ENCODE data around the gene PCSK4.
"Not testable (repeated sequence)": the region's sequence is repeated elsewhere in the genome, so short reads cannot be mapped to it uniquely, and the experiment has no call there.

Gene PCSK4

DNA sequence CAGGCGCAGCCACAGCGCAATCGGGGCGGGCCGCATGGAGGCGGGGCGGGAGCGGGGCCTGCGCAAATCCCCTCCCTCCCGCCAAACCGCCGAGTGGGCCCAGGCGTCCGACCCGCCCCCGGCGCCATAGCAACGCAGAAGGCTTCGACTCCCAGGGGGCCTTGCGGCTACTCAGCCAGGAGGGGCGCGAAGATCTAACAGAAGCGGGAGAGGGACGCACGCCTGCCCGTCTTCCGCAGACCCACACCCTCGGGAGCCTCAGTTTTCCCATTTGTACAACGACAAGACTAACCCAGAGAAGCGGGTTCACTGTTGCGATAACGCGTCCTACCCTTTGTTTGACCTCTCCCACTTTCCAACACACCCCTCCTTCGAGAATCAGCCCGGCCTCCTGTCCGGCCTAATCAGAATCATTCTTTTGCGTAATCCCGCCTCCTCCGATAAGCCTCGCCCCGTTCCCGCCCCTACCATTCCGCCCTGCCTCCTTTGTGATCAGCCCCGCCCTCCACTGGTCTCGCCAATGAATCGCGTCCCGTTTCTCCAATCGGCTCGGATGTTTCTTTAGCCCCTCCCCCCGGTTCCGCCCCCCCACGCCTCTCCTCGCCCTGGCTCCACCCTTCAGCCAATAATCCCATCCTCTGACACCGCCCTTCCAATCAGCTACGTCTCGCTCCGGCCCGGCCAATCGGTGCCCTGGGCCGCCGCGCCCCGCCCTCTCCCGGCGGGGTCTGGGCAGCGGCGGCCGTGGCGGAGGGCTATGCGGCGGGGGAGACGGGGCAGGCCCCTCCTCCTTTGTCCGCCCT is at the start of gene PCSK4:
Gene PCSK4, minus strand, starts transcription at position 40 of the 803 bp plus-strand sequence. Its CDS starts 4 bp downstream, at position 36.
- Histone ChIP-seq H3K9me2 (replicated peaks; ENCODE audit: control insufficient read depth, low read length) (no peaks in the 10 kb centered on the region), H3K27me3 (ENCODE audit: control insufficient read depth, low read length) (no peaks in the 10 kb centered on the region), H3K4me3 (ENCODE audit: low read length) (peak within 1 kb of the TSS; percentile 88), H3K4me1 (ENCODE audit: control insufficient read depth, low read length) (peaks cover 15% of the 10 kb centered on the region), H3K27ac (ENCODE audit: low read depth, low read length) (peak within 1 kb of the TSS; percentile 35; the same call in 1 of the 2 replicates), H3K4me2 (ENCODE audit: low read length) (peak within 1 kb of the TSS; percentile 94), H3K79me2 (ENCODE audit: control insufficient read depth, low read length) (no peaks in the 10 kb centered on the region), H3K9me3 (ENCODE audit: control insufficient read depth, insufficient read depth, low read length) (no peaks in the 10 kb centered on the region), H3K36me3 (ENCODE audit: control insufficient read depth, low read length) (no peaks in the 10 kb centered on the region), H4K20me1 (ENCODE audit: control insufficient read depth, insufficient read depth, low read depth, low read length) (0 out of 2 replicates have a peak, but pooled peaks cover 3% of the 10 kb centered on the region), H3F3A (ENCODE audit: control insufficient read depth, insufficient read depth) (no peaks in the 10 kb centered on the region)
- TF ChIP-seq, protein P1, sequence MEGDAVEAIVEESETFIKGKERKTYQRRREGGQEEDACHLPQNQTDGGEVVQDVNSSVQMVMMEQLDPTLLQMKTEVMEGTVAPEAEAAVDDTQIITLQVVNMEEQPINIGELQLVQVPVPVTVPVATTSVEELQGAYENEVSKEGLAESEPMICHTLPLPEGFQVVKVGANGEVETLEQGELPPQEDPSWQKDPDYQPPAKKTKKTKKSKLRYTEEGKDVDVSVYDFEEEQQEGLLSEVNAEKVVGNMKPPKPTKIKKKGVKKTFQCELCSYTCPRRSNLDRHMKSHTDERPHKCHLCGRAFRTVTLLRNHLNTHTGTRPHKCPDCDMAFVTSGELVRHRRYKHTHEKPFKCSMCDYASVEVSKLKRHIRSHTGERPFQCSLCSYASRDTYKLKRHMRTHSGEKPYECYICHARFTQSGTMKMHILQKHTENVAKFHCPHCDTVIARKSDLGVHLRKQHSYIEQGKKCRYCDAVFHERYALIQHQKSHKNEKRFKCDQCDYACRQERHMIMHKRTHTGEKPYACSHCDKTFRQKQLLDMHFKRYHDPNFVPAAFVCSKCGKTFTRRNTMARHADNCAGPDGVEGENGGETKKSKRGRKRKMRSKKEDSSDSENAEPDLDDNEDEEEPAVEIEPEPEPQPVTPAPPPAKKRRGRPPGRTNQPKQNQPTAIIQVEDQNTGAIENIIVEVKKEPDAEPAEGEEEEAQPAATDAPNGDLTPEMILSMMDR (IDR thresholded peaks at IDR 0.05; ENCODE audit: low read depth, low read length, poor library complexity, severe bottlenecking): no peak
- TF ChIP-seq EZH2phosphoT487 (IDR thresholded peaks at IDR 0.05; ENCODE audit: borderline replicate concordance, low read length): no peak

DNA sequence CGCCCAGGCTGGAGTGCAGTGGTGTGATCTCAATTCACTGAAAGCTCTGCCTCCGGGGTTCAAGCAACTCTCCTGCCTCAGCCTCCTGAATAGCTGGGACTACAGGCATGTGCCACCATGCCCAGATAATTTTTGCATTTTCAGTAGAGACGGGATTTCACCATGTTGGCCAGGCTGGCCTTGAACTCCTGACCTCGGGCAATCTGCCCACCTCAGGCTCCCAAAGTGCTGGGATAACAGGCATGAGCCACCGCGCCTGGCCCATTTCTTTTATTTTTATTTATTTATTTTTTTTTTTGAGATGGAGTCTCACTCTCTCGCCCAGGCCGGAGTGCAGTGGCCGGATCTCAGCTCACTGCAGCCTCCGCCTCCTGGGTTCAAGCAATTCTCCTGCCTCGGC is 49.6 kb upstream of the PCSK4 start:
- not testable (repeated sequence) for H3K36me3 ChIP-seq (ENCODE audit: control insufficient read depth, low read length); H3K79me2 ChIP-seq (ENCODE audit: control insufficient read depth, low read length); H3K9me2 ChIP-seq (replicated peaks; ENCODE audit: control insufficient read depth, low read length); H3K4me3 ChIP-seq (ENCODE audit: low read length); H3K4me2 ChIP-seq (ENCODE audit: low read length); H3K27me3 ChIP-seq (ENCODE audit: control insufficient read depth, low read length); H4K20me1 ChIP-seq (ENCODE audit: control insufficient read depth, insufficient read depth, low read depth, low read length); H3K27ac ChIP-seq (ENCODE audit: low read depth, low read length); H3F3A ChIP-seq (ENCODE audit: control insufficient read depth, insufficient read depth); H3K4me1 ChIP-seq (ENCODE audit: control insufficient read depth, low read length); H3K9me3 ChIP-seq (ENCODE audit: control insufficient read depth, insufficient read depth, low read length)

DNA sequence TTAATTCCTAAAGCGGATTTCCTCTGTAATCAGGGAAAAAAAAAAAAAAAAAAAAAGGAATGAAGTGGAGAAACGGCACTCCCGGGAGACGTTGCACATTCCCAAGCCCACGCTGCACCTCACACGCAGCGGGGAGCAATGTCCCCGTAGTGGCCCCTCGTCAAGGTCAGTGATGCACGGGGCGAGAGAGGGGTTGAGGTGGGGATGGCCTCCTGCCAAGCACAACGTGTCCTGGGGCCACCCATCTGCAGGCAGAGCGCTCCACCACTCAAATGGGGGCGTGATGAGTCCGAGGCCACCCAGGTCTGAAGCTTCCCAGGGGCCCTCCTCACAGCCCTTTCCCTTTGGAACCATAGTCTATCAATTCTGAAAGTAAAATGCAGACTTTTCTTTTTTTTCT is 48.8 kb upstream of the PCSK4 start:
- no peaks in the 10 kb centered on the region for H3K9me3 ChIP-seq (ENCODE audit: control insufficient read depth, insufficient read depth, low read length)
- no peaks in the 10 kb centered on the region for H3K79me2 ChIP-seq (ENCODE audit: control insufficient read depth, low read length)
- no peaks in the 10 kb centered on the region for H3K36me3 ChIP-seq (ENCODE audit: control insufficient read depth, low read length)
- H3K9me2 ChIP-seq (replicated peaks; ENCODE audit: control insufficient read depth, low read length): no peaks in the 10 kb centered on the region
- no peaks in the 10 kb centered on the region for H3K4me1 ChIP-seq (ENCODE audit: control insufficient read depth, low read length)
- no peak for TF ChIP-seq EZH2phosphoT487 (IDR thresholded peaks at IDR 0.05; ENCODE audit: borderline replicate concordance, low read length)
- TF ChIP-seq, protein P1 (IDR thresholded peaks at IDR 0.05; ENCODE audit: low read depth, low read length, poor library complexity, severe bottlenecking): no peak
- H3K27me3 ChIP-seq (ENCODE audit: control insufficient read depth, low read length): no peaks in the 10 kb centered on the region
- no peak overlapping the region for H3K27ac ChIP-seq (ENCODE audit: low read depth, low read length)
- H3F3A ChIP-seq (ENCODE audit: control insufficient read depth, insufficient read depth): no peaks in the 10 kb centered on the region
- H3K4me3 ChIP-seq (ENCODE audit: low read length): no peak overlapping the region
- H4K20me1 ChIP-seq (ENCODE audit: control insufficient read depth, insufficient read depth, low read depth, low read length): no peaks in the 10 kb centered on the region
- no peak overlapping the region for H3K4me2 ChIP-seq (ENCODE audit: low read length)

DNA sequence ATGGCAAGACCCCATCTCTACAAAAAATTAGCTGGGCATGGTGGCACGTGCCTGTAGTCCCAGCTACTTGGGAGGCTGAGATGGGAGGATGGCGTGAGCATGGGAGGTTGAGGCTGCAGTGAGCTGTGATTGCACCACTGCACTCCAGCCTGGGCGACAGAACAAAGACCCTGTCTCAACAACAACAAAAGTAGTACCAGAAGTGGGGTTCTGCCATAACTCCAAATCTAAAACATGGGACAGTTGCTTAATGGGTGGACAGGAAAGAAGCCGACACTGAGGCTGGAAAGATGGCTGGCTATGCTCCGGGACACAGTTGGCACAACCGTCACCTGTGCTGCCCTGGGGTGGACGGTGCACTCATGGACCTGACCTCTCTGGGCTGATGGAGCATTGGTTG is 45.5 kb upstream of the PCSK4 start:
- H3K36me3 ChIP-seq (ENCODE audit: control insufficient read depth, low read length); H3K79me2 ChIP-seq (ENCODE audit: control insufficient read depth, low read length); H4K20me1 ChIP-seq (ENCODE audit: control insufficient read depth, insufficient read depth, low read depth, low read length): not testable (repeated sequence)

More for the DNA sequence above, 45.5 kb upstream of the PCSK4 start:
- not testable (repeated sequence) for H3K27me3 ChIP-seq (ENCODE audit: control insufficient read depth, low read length); H3K27ac ChIP-seq (ENCODE audit: low read depth, low read length); H3K4me3 ChIP-seq (ENCODE audit: low read length); H3K4me1 ChIP-seq (ENCODE audit: control insufficient read depth, low read length); H3K9me3 ChIP-seq (ENCODE audit: control insufficient read depth, insufficient read depth, low read length); H3K4me2 ChIP-seq (ENCODE audit: low read length); H3K9me2 ChIP-seq (replicated peaks; ENCODE audit: control insufficient read depth, low read length); H3F3A ChIP-seq (ENCODE audit: control insufficient read depth, insufficient read depth)

Measured in DOHH2 (cell line).